CD14-positive monocyte (primary cell): ENCODE data around the gene LRRFIP2. TPM values are rescaled to one million over a fixed set of nuclear protein-coding genes. Genes with fewer than 3 reads are reported as not detected.

Source experiments
- DNase-seq, 3 donors: peaks; one replicate each; pipeline ENCODE4 v3.0.0-alpha.2; 2011 to 2022
- H2AFZ ChIP-seq: 2 replicates; pipeline ENCODE4 v1.6.0; 2012; ENCODE audit warnings: mild to moderate bottlenecking, low read depth, low read length, inconsistent platforms; ENCODE audit not compliant: insufficient read depth, poor library complexity, severe bottlenecking
- H3K27ac ChIP-seq, 2 donors: 1 replicate in 1 of 2; 2 replicates in 1 of 2; pipeline ENCODE4 v1.5.1; 2012 to 2013; ENCODE audit warnings: low read length in 2 of 2, control low read depth in 1 of 2, inconsistent platforms in 1 of 2, low read depth in 1 of 2, mild to moderate bottlenecking in 1 of 2
- H3K27me3 ChIP-seq, 2 donors: one replicate each; pipeline versions ENCODE4 v1.6.0 to v1.6.1; 2011 to 2013; ENCODE audit warnings: low read length in 2 of 2; ENCODE audit not compliant: control insufficient read depth in 2 of 2, insufficient read depth in 2 of 2
- H3K36me3 ChIP-seq, 2 donors: replicated peaks in 1 of 2; 1 replicate in 1 of 2; 2 replicates in 1 of 2; pipeline versions ENCODE4 v1.5.1 to v1.6.1; 2012 to 2013; ENCODE audit warnings: low read length in 2 of 2, control low read depth in 1 of 2, inconsistent platforms in 1 of 2, mild to moderate bottlenecking in 1 of 2; ENCODE audit not compliant: insufficient read depth in 2 of 2, control insufficient read depth in 1 of 2
- H3K4me1 ChIP-seq, 2 donors: 1 replicate in 1 of 2; 2 replicates in 1 of 2; pipeline versions ENCODE4 v1.5.1 to v1.6.1; 2012 to 2013; ENCODE audit warnings: low read length in 2 of 2, control low read depth in 1 of 2, inconsistent platforms in 1 of 2, mild to moderate bottlenecking in 1 of 2, moderate library complexity in 1 of 2; ENCODE audit not compliant: insufficient read depth in 2 of 2, control insufficient read depth in 1 of 2
- H3K4me2 ChIP-seq: replicated peaks from 2 replicates; pipeline ENCODE3; 2012; ENCODE audit warnings: low read length, moderate library complexity, mild to moderate bottlenecking; ENCODE audit not compliant: poor library complexity, severe bottlenecking; ENCODE audit errors: extremely low read depth
- H3K4me3 ChIP-seq, 3 experiments: fragments of 200-600 bp in 1 of 3; sonication (generic) in 1 of 3; replicated peaks in 1 of 3; 1 replicate in 2 of 3; 2 replicates in 1 of 3; pipeline ENCODE4 v1.5.1; 2011 to 2013; ENCODE audit warnings: low read length in 3 of 3, mild to moderate bottlenecking in 3 of 3, control low read depth in 2 of 3, low read depth in 2 of 3, inconsistent platforms in 1 of 3, moderate library complexity in 1 of 3
- H3K79me2 ChIP-seq: 2 replicates; pipeline ENCODE4 v1.6.0; 2012; ENCODE audit warnings: mild to moderate bottlenecking, control low read depth, inconsistent platforms, low read length, moderate library complexity; ENCODE audit not compliant: insufficient read depth
- H3K9ac ChIP-seq: 2 replicates; pipeline ENCODE4 v1.6.0; 2017; ENCODE audit warnings: low read length, mild to moderate bottlenecking; ENCODE audit not compliant: insufficient read depth, poor library complexity, severe bottlenecking
- H3K9me3 ChIP-seq, 2 donors: replicated peaks in 1 of 2; 1 replicate in 1 of 2; 2 replicates in 1 of 2; pipeline versions ENCODE4 v1.5.1 to v1.6.1; 2012 to 2013; ENCODE audit warnings: low read length in 2 of 2, control low read depth in 1 of 2; ENCODE audit not compliant: control insufficient read depth in 1 of 2, insufficient read depth in 1 of 2
- H4K20me1 ChIP-seq: 2 replicates; pipeline ENCODE4 v1.6.0; 2012; ENCODE audit warnings: mild to moderate bottlenecking, low read length, control low read depth, moderate library complexity; ENCODE audit not compliant: insufficient read depth
- H3K27ac Mint-ChIP-seq, 7 donors: one replicate each; pipeline ENCODE4 v1.8.0; 2020; ENCODE audit warnings: mild to moderate bottlenecking in 7 of 7, mixed read lengths in 7 of 7, moderate library complexity in 6 of 7, inconsistent platforms in 2 of 7
- H3K27me3 Mint-ChIP-seq, 3 donors: one replicate each; pipeline ENCODE4 v1.8.0; 2021 to 2022; ENCODE audit warnings: low read depth in 3 of 3, mild to moderate bottlenecking in 3 of 3, mixed read lengths in 3 of 3, moderate library complexity in 3 of 3, inconsistent platforms in 1 of 3
- H3K36me3 Mint-ChIP-seq, 2 donors: one replicate each; pipeline ENCODE4 v1.8.0; 2020; ENCODE audit warnings: mixed read lengths in 2 of 2, inconsistent platforms in 1 of 2, mild to moderate bottlenecking in 1 of 2
- H3K4me1 Mint-ChIP-seq: one replicate; pipeline ENCODE4 v1.8.0; 2020; ENCODE audit warnings: mild to moderate bottlenecking, mixed read lengths
- H3K4me3 Mint-ChIP-seq, 2 donors: one replicate each; pipeline ENCODE4 v1.8.0; 2020; ENCODE audit warnings: mild to moderate bottlenecking in 2 of 2, mixed read lengths in 2 of 2, moderate library complexity in 1 of 2
- H3K9me3 Mint-ChIP-seq, 7 donors: one replicate each; pipeline ENCODE4 v1.8.0; 2020 to 2022; ENCODE audit warnings: mixed read lengths in 7 of 7, mild to moderate bottlenecking in 6 of 7, moderate library complexity in 6 of 7, inconsistent platforms in 2 of 7
- WGBS: methylation state at CpG from one replicate; pipeline ENCODE4 v1.1.5; 2013; ENCODE audit warnings: missing lambda C conversion rate; ENCODE audit not compliant: insufficient coverage; 5-methylcytosine and 5-hydroxymethylcytosine counted together
- intact Hi-C, 2 donors: fragments of 100-400 bp; cut with micrococcal nuclease; formaldehyde crosslinking; loops; one replicate each; pipeline versions ENCODE4 v1.15.0 to v1.15.1; 2023
- polyA plus RNA-seq, 3 donors: library from polyadenylated mRNA; depleted of rRNA in 1 of 3; unstranded in 2 of 3; stranded (reverse) in 1 of 3; fragments of 300-500 nt in 2 of 3; fragments of >200 nt in 1 of 3; fragmentation: Illumina TruSeq in 2 of 3; gene quantifications; 1 replicate in 2 of 3; 2 replicates in 1 of 3; pipeline ENCODE4 v1.2.3, GENCODE V29; 2012 to 2021
- TF ChIP-seq, protein P1 (sequence below): fragments of 200-600 bp; IDR thresholded peaks from one replicate; pipeline ENCODE4 v1.8.0; 2022; ENCODE audit warnings: antibody characterized with exemption, mild to moderate bottlenecking

LRRFIP2 gene
- polyA plus RNA-seq, 3 donors = 30.9 to 39.4 (median 31.7) TPM

DNA sequence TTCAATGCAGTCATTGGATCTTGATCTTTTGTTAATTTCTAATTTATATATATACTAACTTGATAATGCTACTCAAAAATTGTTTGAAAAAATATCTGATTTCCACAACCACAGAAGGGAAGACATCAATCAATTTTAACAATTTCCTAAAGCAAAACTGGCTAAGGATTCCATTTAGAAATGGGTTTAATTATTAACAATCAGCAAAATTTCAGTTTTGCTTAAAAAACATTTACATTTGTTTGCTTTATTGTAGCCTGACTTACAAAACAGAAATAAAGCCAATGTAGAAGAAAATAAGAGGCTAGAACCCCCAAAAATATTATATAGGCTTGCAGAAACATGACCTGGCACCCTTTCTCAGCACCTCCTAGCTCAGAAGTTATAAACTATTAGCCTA is 74.9 kb downstream of the LRRFIP2 start:
- H3K27ac Mint-ChIP-seq = no peak overlapping the region
- Histone ChIP-seq H3K27ac (no peak overlapping the region), H3K36me3 (peaks cover 11 to 19% of the 10 kb centered on the region in 2 donors), H3K27me3 (no peaks in the 10 kb centered on the region), H3K9me3 (no peaks in the 10 kb centered on the region), H3K4me3 (no peak overlapping the region), H3K4me1 (peaks cover 3 to 6% of the 10 kb centered on the region in 2 donors), H3K79me2 (no peaks in the 10 kb centered on the region), H2AFZ (no peak overlapping the region), H3K9ac (no peak overlapping the region), H4K20me1 (no peaks in the 10 kb centered on the region), H3K4me2 (no peak overlapping the region)
- no peak for DNase-seq
- peaks cover 16 to 33% of the 10 kb centered on the region in 2 donors for H3K36me3 Mint-ChIP-seq
- intact Hi-C loops = no loop called here
- H3K27me3 Mint-ChIP-seq = no peaks in the 10 kb centered on the region
- no peak overlapping the region for H3K4me3 Mint-ChIP-seq
- H3K9me3 Mint-ChIP-seq = no peaks in the 10 kb centered on the region
- TF ChIP-seq, protein P1, sequence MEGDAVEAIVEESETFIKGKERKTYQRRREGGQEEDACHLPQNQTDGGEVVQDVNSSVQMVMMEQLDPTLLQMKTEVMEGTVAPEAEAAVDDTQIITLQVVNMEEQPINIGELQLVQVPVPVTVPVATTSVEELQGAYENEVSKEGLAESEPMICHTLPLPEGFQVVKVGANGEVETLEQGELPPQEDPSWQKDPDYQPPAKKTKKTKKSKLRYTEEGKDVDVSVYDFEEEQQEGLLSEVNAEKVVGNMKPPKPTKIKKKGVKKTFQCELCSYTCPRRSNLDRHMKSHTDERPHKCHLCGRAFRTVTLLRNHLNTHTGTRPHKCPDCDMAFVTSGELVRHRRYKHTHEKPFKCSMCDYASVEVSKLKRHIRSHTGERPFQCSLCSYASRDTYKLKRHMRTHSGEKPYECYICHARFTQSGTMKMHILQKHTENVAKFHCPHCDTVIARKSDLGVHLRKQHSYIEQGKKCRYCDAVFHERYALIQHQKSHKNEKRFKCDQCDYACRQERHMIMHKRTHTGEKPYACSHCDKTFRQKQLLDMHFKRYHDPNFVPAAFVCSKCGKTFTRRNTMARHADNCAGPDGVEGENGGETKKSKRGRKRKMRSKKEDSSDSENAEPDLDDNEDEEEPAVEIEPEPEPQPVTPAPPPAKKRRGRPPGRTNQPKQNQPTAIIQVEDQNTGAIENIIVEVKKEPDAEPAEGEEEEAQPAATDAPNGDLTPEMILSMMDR = no peak
- H3K4me1 Mint-ChIP-seq = peaks cover 5% of the 10 kb centered on the region

DNA sequence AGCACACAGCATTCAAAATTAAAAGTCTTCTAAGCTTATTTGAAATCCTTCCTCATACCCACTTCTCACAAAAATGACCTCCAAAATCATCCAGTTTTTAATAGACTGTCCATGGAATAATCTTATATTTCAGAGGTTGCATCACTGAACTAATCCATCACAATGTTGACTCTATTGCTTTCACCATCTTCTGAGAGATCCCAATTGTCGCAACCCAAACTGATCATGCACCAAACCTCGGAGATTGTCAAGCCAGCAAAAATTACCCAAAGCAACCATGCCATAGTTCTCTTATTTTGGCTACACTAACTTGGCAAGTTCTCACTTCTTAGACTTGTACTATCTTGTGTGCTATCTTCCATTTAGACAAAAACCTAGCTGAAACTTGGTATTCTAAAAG is 75.5 kb downstream of the LRRFIP2 start:
- Histone ChIP-seq H4K20me1 (no peaks in the 10 kb centered on the region), H3K9me3 (no peaks in the 10 kb centered on the region), H2AFZ (no peak overlapping the region), H3K27me3 (no peaks in the 10 kb centered on the region), H3K79me2 (no peaks in the 10 kb centered on the region), H3K4me1 (peaks cover 3 to 6% of the 10 kb centered on the region in 2 donors), H3K36me3 (peaks cover 11 to 25% of the 10 kb centered on the region in 2 donors), H3K9ac (no peak overlapping the region), H3K4me2 (no peak overlapping the region), H3K4me3 (no peak overlapping the region), H3K27ac (no peak overlapping the region)
- WGBS = 100% methylated on average over 2 of the region's 2 CpGs
- intact Hi-C loops = no loop called here
- no peak overlapping the region for H3K4me3 Mint-ChIP-seq
- H3K4me1 Mint-ChIP-seq = peaks cover 5% of the 10 kb centered on the region
- H3K9me3 Mint-ChIP-seq = no peaks in the 10 kb centered on the region
- H3K36me3 Mint-ChIP-seq = peaks cover 17 to 35% of the 10 kb centered on the region in 2 donors
- TF ChIP-seq, protein P1 = no peak
- DNase-seq = no peak
- no peaks in the 10 kb centered on the region for H3K27me3 Mint-ChIP-seq
- H3K27ac Mint-ChIP-seq = no peak overlapping the region
